GM23338 (cell line): ENCODE results near the gene MFSD2A.

Source experiments
- CREB1 ChIP-seq: fragments of 250-450 bp; sonication (Bioruptor Pico); IDR thresholded peaks from 2 replicates; pipeline ENCODE4 v1.5.0; 2020; ENCODE audit warnings: low read depth, mild to moderate bottlenecking, moderate library complexity
- CTCF ChIP-seq, 2 experiments: fragments of 200-600 bp in 1 of 2; sonication (generic) in 1 of 2; conservative IDR thresholded peaks; 2 replicates each; pipeline versions ENCODE4 v1.5.1 to v1.6.1; 2016 to 2017; ENCODE audit warnings: antibody characterized with exemption in 2 of 2, low read depth in 2 of 2, mild to moderate bottlenecking in 2 of 2, moderate library complexity in 1 of 2
- EZH2 ChIP-seq: fragments of 200-600 bp; sonication (generic); IDR thresholded peaks from one replicate; pipeline ENCODE4 v1.8.0; 2017; ENCODE audit warnings: antibody characterized with exemption, mild to moderate bottlenecking, low read depth; ENCODE audit not compliant: unreplicated experiment
- EZH2phosphoT487 ChIP-seq: fragments of 200-600 bp; sonication (generic); IDR thresholded peaks from one replicate; pipeline ENCODE4 v1.8.1; 2018; ENCODE audit warnings: antibody characterized with exemption; ENCODE audit not compliant: unreplicated experiment
- JUNB ChIP-seq: IDR thresholded peaks from one replicate; pipeline ENCODE4 v1.6.1; 2016; ENCODE audit warnings: antibody characterized with exemption; ENCODE audit not compliant: unreplicated experiment
- NANOG ChIP-seq: IDR thresholded peaks from 2 replicates; pipeline ENCODE4 v1.6.1; 2016; ENCODE audit warnings: antibody characterized with exemption, borderline replicate concordance
- POLR2AphosphoS5 ChIP-seq: IDR thresholded peaks from 2 replicates; pipeline ENCODE4 v1.6.1; 2016; ENCODE audit warnings: antibody characterized with exemption, low read depth
- REST ChIP-seq: IDR thresholded peaks from one replicate; pipeline ENCODE4 v1.6.1; 2018; ENCODE audit warnings: antibody characterized with exemption; ENCODE audit not compliant: unreplicated experiment
- STAT1 ChIP-seq: IDR thresholded peaks from one replicate; pipeline ENCODE4 v1.6.1; 2016; ENCODE audit warnings: antibody characterized with exemption; ENCODE audit not compliant: unreplicated experiment
- ZNF114 ChIP-seq: fragments of 250-450 bp; sonication (Bioruptor Pico); IDR thresholded peaks from 2 replicates; pipeline ENCODE4 v1.5.0; 2020; ENCODE audit warnings: mild to moderate bottlenecking, moderate library complexity
- ZNF462 ChIP-seq: fragments of 250-450 bp; sonication (Bioruptor Pico); IDR thresholded peaks from 2 replicates; pipeline ENCODE4 v1.5.0; 2020; ENCODE audit warnings: mild to moderate bottlenecking, moderate library complexity
- TF ChIP-seq, protein P1 (sequence below): IDR thresholded peaks from 2 replicates; pipeline ENCODE4 v1.6.1; 2016; ENCODE audit warnings: antibody characterized with exemption

DNA sequence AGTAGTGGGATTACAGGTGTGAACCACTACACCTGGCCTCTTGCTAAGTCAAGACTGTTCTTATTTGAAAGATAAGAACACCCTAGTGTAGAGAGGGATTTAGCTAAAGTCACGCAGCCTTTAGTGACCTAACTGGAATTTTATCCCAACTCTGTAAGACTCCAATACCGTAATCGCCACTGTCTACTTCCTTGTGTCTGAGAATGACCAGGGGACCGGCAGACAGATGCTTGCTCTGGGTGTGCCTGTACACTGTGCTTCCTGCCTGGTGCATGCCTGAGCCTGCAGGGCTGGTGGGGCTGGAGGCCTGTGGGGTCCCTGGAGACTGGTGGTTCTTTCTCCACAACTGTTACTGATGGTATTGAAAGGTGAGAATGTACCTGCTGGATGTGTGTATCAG lies 15.3 kb downstream of the MFSD2A start:
- TF ChIP-seq ZNF114 (CRISPR knock-in tag), result no peak
- no peak for TF ChIP-seq CTCF (conservative IDR thresholded peaks at IDR 0.05; ENCODE audit: low read depth in 2 of 2)
- TF ChIP-seq REST, result no peak
- TF ChIP-seq CREB1 (CRISPR knock-in tag), result no peak
- no peak for TF ChIP-seq NANOG
- no peak for TF ChIP-seq POLR2AphosphoS5
- no peak for TF ChIP-seq EZH2
- no peak for TF ChIP-seq EZH2phosphoT487
- no peak for TF ChIP-seq JUNB
- TF ChIP-seq, protein P1, sequence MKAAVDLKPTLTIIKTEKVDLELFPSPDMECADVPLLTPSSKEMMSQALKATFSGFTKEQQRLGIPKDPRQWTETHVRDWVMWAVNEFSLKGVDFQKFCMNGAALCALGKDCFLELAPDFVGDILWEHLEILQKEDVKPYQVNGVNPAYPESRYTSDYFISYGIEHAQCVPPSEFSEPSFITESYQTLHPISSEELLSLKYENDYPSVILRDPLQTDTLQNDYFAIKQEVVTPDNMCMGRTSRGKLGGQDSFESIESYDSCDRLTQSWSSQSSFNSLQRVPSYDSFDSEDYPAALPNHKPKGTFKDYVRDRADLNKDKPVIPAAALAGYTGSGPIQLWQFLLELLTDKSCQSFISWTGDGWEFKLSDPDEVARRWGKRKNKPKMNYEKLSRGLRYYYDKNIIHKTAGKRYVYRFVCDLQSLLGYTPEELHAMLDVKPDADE, result no peak
- TF ChIP-seq STAT1, result no peak
- no peak for TF ChIP-seq ZNF462
